GM20431 (cell line): Measurements from ENCODE around the gene KPNA5.
"Not testable (repeated sequence)": the region's sequence is repeated elsewhere in the genome, so short reads cannot be mapped to it uniquely, and the experiment has no call there.

ENCODE experiments used
- in situ Hi-C: fragments of 300-500 bp; cut with MseI, MboI; formaldehyde crosslinking; loops from one replicate; pipeline ENCODE4 v1.15.0; 2020; ENCODE audit warnings: low sequenced_read_pairs; ENCODE audit not compliant: unreplicated experiment

Gene KPNA5

DNA sequence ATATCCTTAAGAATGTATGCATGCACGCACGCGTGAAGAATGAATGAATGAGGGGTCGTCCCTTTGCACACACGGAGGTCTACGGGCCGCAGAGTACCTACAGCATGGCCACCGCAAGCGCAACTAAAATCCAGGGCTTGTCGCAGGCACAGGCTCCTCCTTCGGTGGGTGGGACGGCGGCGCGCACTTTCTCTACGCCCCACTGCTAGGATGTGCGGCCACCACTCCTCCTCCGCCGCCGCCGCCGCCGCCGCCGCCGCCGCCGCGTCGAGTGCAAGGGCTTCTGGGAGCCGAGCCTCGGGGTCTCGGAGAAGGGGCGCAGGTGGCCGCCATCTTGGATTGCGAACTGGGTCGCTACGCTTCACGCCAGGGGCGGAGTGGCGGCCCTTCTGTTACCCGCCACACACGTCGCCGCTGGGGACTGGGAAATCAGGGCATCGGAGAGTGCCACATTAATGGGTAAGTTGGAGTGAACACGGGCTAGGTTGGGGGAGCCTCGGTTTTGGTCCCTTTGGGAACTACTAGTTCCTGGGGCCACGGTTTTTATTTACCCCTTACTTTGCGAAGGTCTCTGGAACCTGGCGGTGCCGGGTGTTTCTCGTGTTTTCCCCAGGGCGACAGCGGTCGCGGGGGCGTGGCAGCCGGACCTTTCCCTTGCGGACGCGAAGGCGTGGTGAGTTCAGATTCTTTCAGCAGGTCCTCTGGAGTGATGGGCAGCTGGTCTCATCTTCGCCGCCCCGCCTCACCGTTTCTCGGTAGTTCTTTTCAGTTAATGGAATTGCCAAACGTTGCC is at the start of gene KPNA5:
Gene KPNA5 (plus strand): TSS at position 332 of the 793 bp plus-strand sequence. CDS start 124 bp downstream, at position 456.
- in situ Hi-C loops: no loop called here

- in situ Hi-C loops: no loop called here
Measured at GRCh38 chr6:116631379-116631990, 49.5 kb upstream of the KPNA5 start.

GRCh38 chr6:116633685-116634084 is 47.3 kb upstream of the KPNA5 start:
- in situ Hi-C loops: no loop called here

DNA sequence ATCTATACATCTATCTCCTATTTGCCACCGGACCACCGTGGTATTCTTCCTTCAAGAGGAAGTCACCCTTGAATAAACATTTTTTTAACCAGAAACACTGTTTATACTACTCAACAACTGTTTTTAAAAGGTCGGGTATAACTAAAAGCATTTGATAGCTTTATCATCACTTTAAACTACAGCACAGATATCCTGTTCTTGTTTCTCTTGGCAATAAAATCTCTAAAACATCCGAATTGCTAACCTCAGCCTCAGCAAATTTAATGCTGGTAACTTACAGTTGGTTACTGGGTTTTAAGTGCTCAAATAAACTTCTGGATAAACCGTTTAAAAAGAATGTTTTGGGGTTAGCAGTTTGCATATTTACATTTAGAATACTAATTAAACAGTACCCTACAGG is 32.9 kb upstream of the KPNA5 start:
- in situ Hi-C loops: no loop called here

DNA sequence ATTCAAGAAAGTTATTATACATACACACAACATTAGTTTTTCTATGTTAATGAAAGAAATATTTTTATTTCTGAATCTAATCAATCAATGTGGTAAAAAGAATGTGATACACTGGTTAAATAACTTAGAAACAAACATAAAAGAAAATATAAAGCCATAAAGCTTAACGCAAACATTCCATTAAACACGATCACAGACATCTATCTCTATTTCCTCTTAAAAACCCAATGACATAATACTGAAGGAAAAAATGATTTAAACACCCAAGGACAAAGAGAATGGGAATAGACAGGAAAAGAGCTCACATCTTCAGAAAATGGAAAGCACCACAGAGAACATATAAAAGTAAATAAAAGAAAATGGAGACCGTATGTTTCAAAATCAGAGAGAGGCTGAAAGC is 31.9 kb upstream of the KPNA5 start:
- in situ Hi-C loops: no loop called here

GRCh38 chr6:116651916-116652315 is 29.1 kb upstream of the KPNA5 start:
- in situ Hi-C loops: loop anchor here (25.0 kb wide), 1 partner anchor 365 kb away; the partner anchor contains the start of gene TSPYL1

DNA sequence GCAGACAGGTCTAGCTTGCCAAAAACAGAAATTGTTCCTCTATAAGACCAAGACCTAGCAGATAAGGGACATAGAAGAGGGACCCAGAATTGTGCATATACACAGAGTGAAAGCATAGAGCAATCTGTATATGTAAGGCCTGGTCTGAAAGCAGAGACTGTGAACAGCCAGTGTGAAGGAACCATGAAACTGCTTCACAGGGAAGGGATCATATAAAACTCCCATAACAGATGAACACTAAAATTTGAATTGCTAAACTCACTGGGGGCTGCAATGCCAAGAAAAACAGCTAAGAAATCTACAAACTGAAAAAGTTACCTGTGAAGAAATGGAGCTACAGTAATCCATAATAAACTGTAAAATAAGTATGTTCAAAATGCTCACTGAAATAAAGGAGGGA is 19.4 kb upstream of the KPNA5 start:
- in situ Hi-C loops: loop anchor here (25.0 kb wide), 1 partner anchor 374 kb away; the partner anchor contains the start of gene TSPYL1

GRCh38 chr6:116662202-116662601 is 18.8 kb upstream of the KPNA5 start:
- in situ Hi-C loops: loop anchor here (25.0 kb wide), 1 partner anchor 375 kb away; the partner anchor contains the start of gene TSPYL1

DNA sequence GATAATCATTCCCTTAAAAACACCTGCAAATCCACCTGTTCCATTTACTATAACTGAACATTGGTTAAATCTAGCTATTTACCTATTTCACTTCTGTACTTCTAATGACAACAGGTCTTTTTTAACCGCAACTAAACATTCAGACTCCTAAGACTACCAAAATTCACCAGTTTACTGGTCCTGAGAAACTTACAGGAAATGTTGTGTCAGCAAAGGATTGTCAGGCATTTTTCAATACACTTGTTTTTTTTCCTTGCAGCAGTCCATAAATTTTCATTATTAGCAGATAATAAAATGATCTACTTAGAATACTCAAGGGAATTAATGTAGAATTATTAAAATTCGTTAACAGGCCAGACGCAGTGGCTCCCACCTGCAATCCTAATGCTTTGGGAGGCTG is 17.7 kb upstream of the KPNA5 start:
- in situ Hi-C loops: loop anchor here (25.0 kb wide), 1 partner anchor 376 kb away; the partner anchor contains the start of gene TSPYL1

GRCh38 chr6:116664169-116664568 is 16.8 kb upstream of the KPNA5 start:
- in situ Hi-C loops: loop anchor here (25.0 kb wide), 1 partner anchor 377 kb away; the partner anchor contains the start of gene TSPYL1

GRCh38 chr6:116665464-116665863 is 15.5 kb upstream of the KPNA5 start:
- in situ Hi-C loops: loop anchor here (25.0 kb wide), 1 partner anchor 378 kb away; the partner anchor contains the start of gene TSPYL1

DNA sequence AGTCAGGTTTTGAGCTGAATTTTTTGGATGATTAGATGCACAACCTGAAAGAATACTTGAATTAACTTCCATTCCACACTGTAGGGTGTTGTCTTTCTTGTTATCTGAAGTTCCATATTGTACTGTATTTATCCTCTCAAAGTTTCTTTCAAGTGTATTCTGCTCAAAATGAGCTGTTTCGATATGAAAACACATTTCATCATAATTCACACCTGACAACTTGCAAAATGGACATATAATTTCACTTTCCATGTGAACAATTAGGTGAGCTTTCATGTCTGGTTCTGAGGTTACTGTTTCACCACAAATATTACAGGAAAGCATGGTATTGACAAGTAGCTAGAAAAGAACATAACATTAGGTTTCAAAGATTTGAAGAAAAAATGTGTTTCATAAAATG is 14.1 kb upstream of the KPNA5 start:
- in situ Hi-C loops: loop anchor here (25.0 kb wide), 1 partner anchor 380 kb away; the partner anchor contains the start of gene TSPYL1

DNA sequence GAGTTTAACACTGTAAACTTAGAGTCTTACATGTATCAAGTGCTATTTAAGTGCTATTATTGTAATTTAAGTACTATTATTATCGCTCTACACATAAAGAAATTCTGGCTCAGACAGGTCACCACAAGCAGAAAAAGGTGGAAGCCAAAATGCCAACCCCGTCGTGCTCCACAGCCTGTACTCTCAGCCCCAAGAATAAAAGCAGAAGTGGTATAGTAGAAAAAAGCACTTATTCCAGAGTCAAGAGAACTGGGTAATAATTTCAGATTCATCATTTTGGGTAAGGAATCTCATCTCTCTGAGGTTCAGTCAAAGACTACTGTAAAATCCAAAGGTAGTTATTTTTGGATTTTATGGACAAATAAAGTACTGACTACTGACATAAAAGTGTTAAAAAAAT is 13.4 kb upstream of the KPNA5 start:
- in situ Hi-C loops: loop anchor here (25.0 kb wide), 1 partner anchor 380 kb away; the partner anchor contains the start of gene TSPYL1

DNA sequence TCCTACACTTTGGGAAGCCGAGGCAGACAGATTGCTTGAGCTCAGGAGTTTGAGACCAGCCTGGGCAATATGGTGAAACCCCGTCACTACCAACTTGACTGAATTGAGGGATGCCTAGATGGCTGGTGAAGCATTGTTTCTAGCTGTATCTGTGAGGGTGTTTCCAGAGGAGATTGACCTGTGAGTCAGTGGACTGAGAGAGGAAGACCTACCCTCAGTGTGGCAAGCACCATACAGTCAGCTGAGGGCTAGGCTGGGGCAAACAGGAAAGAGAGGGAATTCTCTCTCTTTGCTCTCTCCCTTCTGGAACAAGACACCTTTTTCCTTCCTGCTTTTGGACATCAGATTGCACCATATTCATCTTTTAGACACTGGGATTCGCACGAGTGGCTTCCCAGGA is 8.7 kb upstream of the KPNA5 start:
- in situ Hi-C loops: loop anchor here (25.0 kb wide), 1 partner anchor 385 kb away; the partner anchor contains the start of gene TSPYL1

DNA sequence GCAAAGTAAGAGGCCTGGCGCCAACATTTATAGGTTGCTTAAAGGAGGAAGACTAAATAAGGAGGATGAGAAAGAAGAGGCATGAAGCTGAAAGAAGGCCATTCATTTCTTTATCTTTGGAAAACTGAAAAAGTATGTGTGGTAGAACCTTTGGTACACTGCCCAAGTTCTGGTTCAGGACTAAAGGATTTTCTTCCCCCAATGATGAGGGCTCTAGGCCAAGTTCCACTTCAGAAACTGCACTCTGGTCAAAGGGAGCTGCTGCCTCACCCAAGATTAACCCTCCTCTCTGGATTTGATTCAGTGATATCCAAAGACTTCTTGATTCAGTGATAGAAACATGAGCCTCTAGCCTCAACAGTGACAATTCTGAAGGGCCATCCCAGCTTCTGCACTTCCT is 5.0 kb upstream of the KPNA5 start:
- in situ Hi-C loops: no loop called here

DNA sequence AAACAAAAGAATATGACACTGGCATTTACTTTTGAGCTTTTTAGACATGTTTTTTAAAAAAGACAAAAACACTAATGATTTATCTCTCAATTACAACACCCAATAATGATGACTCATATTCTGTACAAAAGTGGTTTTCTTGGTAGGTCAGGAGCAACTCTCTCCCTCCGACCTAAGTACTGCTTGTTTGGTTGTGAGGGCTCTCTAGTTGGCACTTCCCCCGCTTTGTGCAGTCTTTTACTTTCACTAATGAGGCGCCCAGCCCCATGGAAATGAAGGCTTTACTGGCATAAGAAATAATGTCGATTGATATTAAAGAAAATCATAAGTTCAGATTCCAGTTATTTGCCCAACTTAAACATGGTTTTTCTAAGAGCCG is 1.3 kb downstream of the KPNA5 start:
- in situ Hi-C loops: no loop called here

- in situ Hi-C loops: no loop called here
Measured at GRCh38 chr6:116685437-116685993, 4.5 kb downstream of the KPNA5 start.

GRCh38 chr6:116686475-116687101 is 5.6 kb downstream of the KPNA5 start:
- in situ Hi-C loops: not testable (repeated sequence)

- in situ Hi-C loops: no loop called here
Measured at GRCh38 chr6:116691154-116691553, 10.1 kb downstream of the KPNA5 start.

- in situ Hi-C loops: not testable (repeated sequence)
Measured at GRCh38 chr6:116692873-116693272, 11.9 kb downstream of the KPNA5 start.
